Fibroblast of lung (primary cell): ENCODE data around the gene RGS7. TPM values are rescaled to one million over a fixed set of nuclear protein-coding genes. Genes with fewer than 3 reads are reported as not detected.

Source experiments
- DNase-seq, 2 donors: peaks; one replicate each; pipeline versions ENCODE4 v3.0.0 to v3.0.0-alpha.2; 2010; ENCODE audit warnings: low read depth in 2 of 2
- H2AFZ ChIP-seq: 2 replicates; pipeline ENCODE4 v1.5.1; 2012; ENCODE audit warnings: low read length, control low read depth, inconsistent platforms
- H3K27ac ChIP-seq: 2 replicates; pipeline ENCODE4 v1.5.1; 2011; ENCODE audit warnings: low read length, control low read depth; ENCODE audit not compliant: insufficient read depth
- H3K27me3 ChIP-seq: 2 replicates; pipeline ENCODE4 v1.5.1; 2011; ENCODE audit warnings: mild to moderate bottlenecking, low read length; ENCODE audit not compliant: control insufficient read depth, insufficient read depth
- H3K36me3 ChIP-seq: 2 replicates; pipeline ENCODE4 v1.5.1; 2011; ENCODE audit warnings: low read length; ENCODE audit not compliant: control insufficient read depth, insufficient read depth
- H3K4me1 ChIP-seq: 2 replicates; pipeline ENCODE4 v1.5.1; 2011; ENCODE audit warnings: low read length; ENCODE audit not compliant: control insufficient read depth, insufficient read depth; ENCODE audit errors: extremely low read depth
- H3K4me2 ChIP-seq: 2 replicates; pipeline ENCODE4 v1.5.1; 2011; ENCODE audit warnings: low read length, control low read depth; ENCODE audit not compliant: insufficient read depth; ENCODE audit errors: extremely low read depth
- H3K4me3 ChIP-seq, 4 experiments: fragments of 200-600 bp in 1 of 4; sonication (generic) in 1 of 4; replicated peaks in 1 of 4; 2 replicates each; pipeline ENCODE4 v1.5.1; 2011 to 2016; ENCODE audit warnings: low read length in 4 of 4, low read depth in 3 of 4, mild to moderate bottlenecking in 3 of 4, control low read depth in 2 of 4, inconsistent platforms in 1 of 4, mixed read lengths in 1 of 4; ENCODE audit not compliant: insufficient read depth in 1 of 4; ENCODE audit errors: control extremely low read depth in 1 of 4
- H3K79me2 ChIP-seq: 2 replicates; pipeline ENCODE4 v1.5.1; 2012; ENCODE audit warnings: mild to moderate bottlenecking, low read length, inconsistent platforms; ENCODE audit not compliant: control insufficient read depth, insufficient read depth
- H3K9ac ChIP-seq: 2 replicates; pipeline ENCODE4 v1.5.1; 2011; ENCODE audit warnings: mild to moderate bottlenecking, low read length, control low read depth; ENCODE audit not compliant: insufficient read depth
- H3K9me3 ChIP-seq: 2 replicates; pipeline ENCODE4 v1.5.1; 2012; ENCODE audit warnings: low read depth, low read length; ENCODE audit not compliant: control insufficient read depth, insufficient read depth
- H4K20me1 ChIP-seq: 2 replicates; pipeline ENCODE4 v1.5.1; 2011; ENCODE audit warnings: low read length; ENCODE audit not compliant: control insufficient read depth, insufficient read depth; ENCODE audit errors: extremely low read depth
- CTCF ChIP-seq, 2 donors: IDR thresholded peaks in 1 of 2; conservative IDR thresholded peaks in 1 of 2; 1 replicate in 1 of 2; 2 replicates in 1 of 2; pipeline ENCODE4 v1.5.1; 2011 to 2012; ENCODE audit warnings: low read length in 2 of 2, control low read depth in 1 of 2, inconsistent platforms in 1 of 2, low read depth in 1 of 2, mild to moderate bottlenecking in 1 of 2
- EZH2 ChIP-seq: IDR thresholded peaks from 2 replicates; pipeline ENCODE4 v1.5.1; 2012; ENCODE audit warnings: low read length, control low read depth, mild to moderate bottlenecking; ENCODE audit errors: missing control alignments
- polyA plus RNA-seq, 2 donors: library from polyadenylated mRNA; depleted of rRNA in 1 of 2; stranded (reverse) in 1 of 2; unstranded in 1 of 2; fragments of >200 nt; gene quantifications; 2 replicates each; pipeline ENCODE4 v1.2.1, GENCODE V29; 2011 to 2012; ENCODE audit warnings: missing spikeins in 1 of 2
- total RNA-seq: library from RNA; depleted of rRNA; stranded (reverse); fragments of >200 nt; gene quantifications from 2 replicates; pipeline ENCODE4 v1.2.1, GENCODE V29; 2014

Gene RGS7
- total and polyA plus RNA-seq, 2 donors (not counting 1 experiment from before 2014, with no cell fraction given) = 3.6 to 4.2 TPM

GRCh38 chr1:240935920-240936319, 421.1 kb downstream of the RGS7 start:
- Histone ChIP-seq H3K79me2 (no peaks in the 10 kb centered on the region), H3K27me3 (no peaks in the 10 kb centered on the region), H4K20me1 (no peaks in the 10 kb centered on the region), H3K4me3 (no peak overlapping the region), H2AFZ (no peak overlapping the region), H3K4me2 (no peak overlapping the region), H3K9me3 (no peaks in the 10 kb centered on the region), H3K4me1 (no peaks in the 10 kb centered on the region), H3K36me3 (no peaks in the 10 kb centered on the region), H3K27ac (no peak overlapping the region), H3K9ac (no peak overlapping the region)
- no peak for DNase-seq
- TF ChIP-seq EZH2 = no peak
- TF ChIP-seq CTCF (conservative IDR thresholded peaks at IDR 0.05 in 1 of 2, IDR thresholded peaks at IDR 0.05 in 1 of 2; ENCODE audit: low read depth in 1 of 2, low read length in 2 of 2) = no peak

- no peak overlapping the region for H3K27ac ChIP-seq
- no peaks in the 10 kb centered on the region for H3K27me3 ChIP-seq
- H3K4me1 ChIP-seq = no peaks in the 10 kb centered on the region
- no peaks in the 10 kb centered on the region for H4K20me1 ChIP-seq
- DNase-seq = no peak
- H3K9ac ChIP-seq = no peak overlapping the region
- H3K36me3 ChIP-seq = no peaks in the 10 kb centered on the region
- TF ChIP-seq EZH2 (no peak), CTCF (conservative IDR thresholded peaks at IDR 0.05 in 1 of 2, IDR thresholded peaks at IDR 0.05 in 1 of 2; ENCODE audit: low read depth in 1 of 2, low read length in 2 of 2) (no peak)
- no peak overlapping the region for H2AFZ ChIP-seq
- H3K9me3 ChIP-seq = no peaks in the 10 kb centered on the region
- H3K79me2 ChIP-seq = no peaks in the 10 kb centered on the region
- H3K4me2 ChIP-seq = no peak overlapping the region
- H3K4me3 ChIP-seq = no peak overlapping the region
Measured at GRCh38 chr1:240931031-240931430, 426.0 kb downstream of the RGS7 start.

- H3K27me3 ChIP-seq = no peaks in the 10 kb centered on the region
- H3K4me2 ChIP-seq = no peak overlapping the region
- no peak for DNase-seq
- H4K20me1 ChIP-seq = no peaks in the 10 kb centered on the region
- no peaks in the 10 kb centered on the region for H3K36me3 ChIP-seq
- no peak overlapping the region for H3K27ac ChIP-seq
- H3K9ac ChIP-seq = no peak overlapping the region
- no peak for TF ChIP-seq EZH2
- TF ChIP-seq CTCF (conservative IDR thresholded peaks at IDR 0.05 in 1 of 2, IDR thresholded peaks at IDR 0.05 in 1 of 2; ENCODE audit: low read depth in 1 of 2, low read length in 2 of 2) = no peak
- no peaks in the 10 kb centered on the region for H3K79me2 ChIP-seq
- H3K4me3 ChIP-seq = no peak overlapping the region
- H3K4me1 ChIP-seq = no peaks in the 10 kb centered on the region
- no peak overlapping the region for H2AFZ ChIP-seq
- H3K9me3 ChIP-seq = no peaks in the 10 kb centered on the region
Measured at GRCh38 chr1:240928265-240928664, 428.7 kb downstream of the RGS7 start.
